Mesenchymal stem cell (in vitro differentiated cells and primary cell): ENCODE data around the gene ZNF688.

Source experiments
- DNase-seq: peaks from one replicate; pipeline ENCODE4 v3.0.0-alpha.2; 2013
- H2AFZ ChIP-seq: one replicate; pipeline ENCODE4 v1.6.1; 2013; ENCODE audit warnings: low read depth, mild to moderate bottlenecking, control low read depth, inconsistent platforms, low read length, moderate library complexity
- H2AK5ac ChIP-seq: 2 replicates; pipeline ENCODE4 v1.6.1; 2013; ENCODE audit warnings: low read length, moderate library complexity, mild to moderate bottlenecking, inconsistent platforms; ENCODE audit not compliant: severe bottlenecking
- H2BK120ac ChIP-seq: one replicate; pipeline ENCODE4 v1.6.1; 2013; ENCODE audit warnings: low read depth, mild to moderate bottlenecking, inconsistent platforms, low read length, moderate library complexity
- H2BK12ac ChIP-seq, 2 experiments: one replicate each; pipeline ENCODE4 v1.6.1; 2013; ENCODE audit warnings: inconsistent platforms in 2 of 2, low read length in 2 of 2, mild to moderate bottlenecking in 2 of 2, moderate library complexity in 2 of 2, control low read depth in 1 of 2
- H2BK15ac ChIP-seq: one replicate; pipeline ENCODE4 v1.6.1; 2013; ENCODE audit warnings: mild to moderate bottlenecking, low read depth, inconsistent platforms; ENCODE audit not compliant: poor library complexity, severe bottlenecking
- H2BK5ac ChIP-seq: 2 replicates; pipeline ENCODE4 v1.6.1; 2013; ENCODE audit warnings: low read depth, mild to moderate bottlenecking, low read length, control low read depth, inconsistent platforms; ENCODE audit not compliant: poor library complexity, severe bottlenecking
- H3K14ac ChIP-seq, 2 experiments: one replicate each; pipeline ENCODE4 v1.6.1; 2013; ENCODE audit warnings: inconsistent platforms in 2 of 2, low read length in 2 of 2, control low read depth in 1 of 2, mild to moderate bottlenecking in 1 of 2, moderate library complexity in 1 of 2
- H3K18ac ChIP-seq, 2 experiments: one replicate each; pipeline ENCODE4 v1.6.1; 2013; ENCODE audit warnings: inconsistent platforms in 2 of 2, low read length in 2 of 2, control low read depth in 1 of 2, low read depth in 1 of 2, mild to moderate bottlenecking in 1 of 2
- H3K23ac ChIP-seq, 2 experiments: one replicate each; pipeline ENCODE4 v1.6.1; 2013; ENCODE audit warnings: inconsistent platforms in 2 of 2, low read length in 2 of 2, mild to moderate bottlenecking in 2 of 2, moderate library complexity in 2 of 2, control low read depth in 1 of 2
- H3K27ac ChIP-seq: 2 replicates; pipeline ENCODE4 v1.5.1; 2013; ENCODE audit warnings: mild to moderate bottlenecking, moderate library complexity, low read length, control low read depth, inconsistent platforms; ENCODE audit not compliant: poor library complexity, severe bottlenecking
- H3K27me3 ChIP-seq, 2 experiments: 2 replicates each; pipeline versions ENCODE4 v1.6.1 to v1.7.0; 2013; ENCODE audit warnings: low read length in 2 of 2, mild to moderate bottlenecking in 2 of 2, moderate library complexity in 2 of 2, control low read depth in 1 of 2, inconsistent platforms in 1 of 2; ENCODE audit not compliant: control insufficient read depth in 1 of 2, insufficient read depth in 1 of 2
- H3K36me3 ChIP-seq, 2 experiments: 2 replicates each; pipeline versions ENCODE4 v1.6.1 to v1.7.0; 2013; ENCODE audit warnings: low read length in 2 of 2, control low read depth in 1 of 2, inconsistent platforms in 1 of 2, low read depth in 1 of 2, mild to moderate bottlenecking in 1 of 2; ENCODE audit not compliant: insufficient read depth in 2 of 2, control insufficient read depth in 1 of 2
- H3K4ac ChIP-seq, 2 experiments: one replicate each; pipeline ENCODE4 v1.6.1; 2013; ENCODE audit warnings: inconsistent platforms in 2 of 2, low read length in 2 of 2, mild to moderate bottlenecking in 2 of 2, moderate library complexity in 2 of 2, control low read depth in 1 of 2, low read depth in 1 of 2
- H3K4me1 ChIP-seq: 2 replicates; pipeline ENCODE4 v1.6.1; 2013; ENCODE audit warnings: low read depth, low read length, control low read depth; ENCODE audit not compliant: control insufficient read depth, insufficient read depth
- H3K4me2 ChIP-seq: 2 replicates; pipeline ENCODE4 v1.6.1; 2013; ENCODE audit warnings: low read length, mild to moderate bottlenecking, inconsistent platforms; ENCODE audit not compliant: poor library complexity, severe bottlenecking
- H3K4me3 ChIP-seq, 2 experiments: 2 replicates each; pipeline versions ENCODE4 v1.5.1 to v1.7.0; 2013; ENCODE audit warnings: low read length in 2 of 2, mild to moderate bottlenecking in 2 of 2, control low read depth in 1 of 2, low read depth in 1 of 2; ENCODE audit not compliant: insufficient read depth in 1 of 2
- H3K79me1 ChIP-seq: replicated peaks from 2 replicates; pipeline ENCODE4 v1.6.1; 2013; ENCODE audit warnings: mild to moderate bottlenecking, control low read depth, low read length, inconsistent platforms; ENCODE audit not compliant: poor library complexity, severe bottlenecking
- H3K9ac ChIP-seq: 2 replicates; pipeline ENCODE4 v1.7.0; 2013; ENCODE audit warnings: mild to moderate bottlenecking, low read length, moderate library complexity
- H3K9me3 ChIP-seq: 2 replicates; pipeline ENCODE4 v1.7.0; 2013; ENCODE audit warnings: mild to moderate bottlenecking, low read length; ENCODE audit not compliant: control insufficient read depth
- H4K8ac ChIP-seq: one replicate; pipeline ENCODE4 v1.6.1; 2013; ENCODE audit warnings: inconsistent platforms, mild to moderate bottlenecking, low read length, moderate library complexity
- H4K91ac ChIP-seq: one replicate; pipeline ENCODE4 v1.6.1; 2013; ENCODE audit warnings: mild to moderate bottlenecking, low read length, inconsistent platforms
- WGBS: methylation state at CpG from one replicate; pipeline ENCODE4 v1.1.7; 2013; ENCODE audit warnings: mixed read lengths; 5-methylcytosine and 5-hydroxymethylcytosine counted together

ZNF688 gene

GRCh38 chr16:30559690-30560089 is 11.8 kb downstream of the ZNF688 start:
- Histone ChIP-seq H3K36me3 (peaks cover 8 to 16% of the 10 kb centered on the region in 2 experiments), H4K8ac (no peak overlapping the region), H3K14ac (no peak overlapping the region), H3K27ac (no peak overlapping the region), H3K23ac (no peak overlapping the region), H3K9ac (no peak overlapping the region), H3K4me2 (no peak overlapping the region), H3K4me1 (peaks cover 9% of the 10 kb centered on the region), H3K9me3 (no peaks in the 10 kb centered on the region), H3K4ac (no peak overlapping the region), H3K27me3 (no peaks in the 10 kb centered on the region), H3K79me1 (peaks cover 10% of the 10 kb centered on the region), H4K91ac (no peak overlapping the region), H2BK12ac (no peak overlapping the region), H2AK5ac (no peak overlapping the region), H3K4me3 (no peak overlapping the region), H2BK15ac (no peak overlapping the region), H2BK5ac (no peak overlapping the region), H2BK120ac (no peak overlapping the region), H3K18ac (no peak overlapping the region), H2AFZ (no peak overlapping the region)
- WGBS, result over 99% methylated on average over 6 of the region's 6 CpGs
- no peak for DNase-seq

- H3K27ac ChIP-seq, result peak overlapping the region; percentile 73
- H2BK12ac ChIP-seq, result no peak overlapping the region
- H3K9ac ChIP-seq, result peak overlapping the region; percentile 75
- 88% methylated on average over 20 of the region's 21 CpGs for whole genome bisulfite sequencing
- peak overlapping the region; percentile 20 for H2AFZ ChIP-seq
- H2BK120ac ChIP-seq, result no peak overlapping the region
- H3K36me3 ChIP-seq, result peaks cover 14 to 21% of the 10 kb centered on the region in 2 experiments
- no peaks in the 10 kb centered on the region for H3K27me3 ChIP-seq
- peaks cover 14% of the 10 kb centered on the region for H3K79me1 ChIP-seq
- H3K4me2 ChIP-seq, result peak overlapping the region; percentile 45
- no peak overlapping the region for H3K14ac ChIP-seq
- no peaks in the 10 kb centered on the region for H3K9me3 ChIP-seq
- H2BK5ac ChIP-seq, result no peak overlapping the region
- peak overlapping the region; percentile 91 for H4K8ac ChIP-seq
- peak overlapping the region; percentile 70 for H4K91ac ChIP-seq
- peaks cover 9% of the 10 kb centered on the region for H3K4me1 ChIP-seq
- peak overlapping the region; percentile 43 for H2AK5ac ChIP-seq
- no peak overlapping the region for H2BK15ac ChIP-seq
- DNase-seq, result no peak
- peak overlapping the region in 1 of 2 experiments; percentile 69 for H3K4me3 ChIP-seq
- no peak overlapping the region for H3K23ac ChIP-seq
- peak overlapping the region; percentile 34 to 42 for H3K4ac ChIP-seq
- peak overlapping the region; percentile 25 to 57 for H3K18ac ChIP-seq
Measured at GRCh38 chr16:30558789-30559377, 12.6 kb downstream of the ZNF688 start.

DNA sequence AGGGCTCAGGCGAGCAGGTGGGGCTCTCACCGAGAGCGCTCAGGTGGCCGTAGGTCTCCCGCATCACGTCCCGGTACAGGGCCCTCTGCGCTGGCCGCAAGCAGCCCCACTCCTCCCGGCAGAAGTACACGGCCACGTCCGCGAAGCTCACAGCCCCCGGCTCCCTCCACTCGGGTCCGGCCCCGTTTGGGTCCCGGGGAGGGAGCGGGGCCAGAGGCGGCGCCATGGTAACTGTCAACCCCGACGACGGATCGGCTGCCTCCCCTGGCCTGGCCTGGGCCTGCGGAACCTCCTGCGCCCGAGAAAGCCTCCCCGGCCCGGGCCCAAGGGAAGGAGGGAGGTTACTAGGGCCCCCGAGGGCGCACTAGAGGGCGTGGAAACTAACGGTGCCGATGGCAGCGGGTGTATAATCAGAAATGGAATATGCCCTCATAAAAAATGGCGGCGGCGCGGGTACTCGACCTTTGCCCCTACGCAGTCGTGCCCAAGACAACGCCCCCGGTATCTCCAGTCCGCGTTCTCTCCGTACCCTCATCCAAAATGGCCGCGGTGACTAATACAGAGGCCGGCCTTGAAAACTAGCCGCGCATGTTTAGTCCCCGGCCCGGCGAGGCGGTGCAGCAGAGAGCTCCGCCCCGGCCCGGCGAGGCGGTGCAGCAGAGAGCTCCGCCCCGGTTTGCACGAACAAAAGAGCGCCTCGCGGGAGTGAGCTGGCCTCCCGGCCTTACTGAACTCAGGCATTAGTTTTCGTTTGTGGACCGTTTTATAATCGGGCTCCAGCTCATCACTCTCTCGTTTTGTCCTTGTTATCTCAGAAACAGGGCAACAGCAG is 13.3 kb downstream of the ZNF688 start, which contains the start of gene ZNF764:
ZNF764 (minus strand) TSS at position 418 of the 832 bp plus-strand sequence; CDS start at position 226, 192 bp downstream.
- peak within 1 kb of the TSS; percentile 88 for H2AFZ ChIP-seq
- peak within 1 kb of the TSS in 1 of 2 experiments; percentile 45 for H2BK12ac ChIP-seq
- peak within 1 kb of the TSS; percentile 90 for H2BK15ac ChIP-seq
- H3K9me3 ChIP-seq, result no peaks in the 10 kb centered on the region
- H3K27ac ChIP-seq, result peak within 1 kb of the TSS; percentile 73
- peak within 1 kb of the TSS; percentile 43 for H2AK5ac ChIP-seq
- peak within 1 kb of the TSS; percentile 79 for H3K4me2 ChIP-seq
- H3K79me1 ChIP-seq, result peaks cover 18% of the 10 kb centered on the region
- no peak within 1 kb of the TSS for H2BK5ac ChIP-seq
- peak within 1 kb of the TSS; percentile 84 to 91 for H3K23ac ChIP-seq
- H3K4ac ChIP-seq, result peak within 1 kb of the TSS; percentile 72 to 96
- H3K14ac ChIP-seq, result peak within 1 kb of the TSS in 1 of 2 experiments; percentile 94
- DNase-seq, result peak; percentile 98
- H4K91ac ChIP-seq, result peak within 1 kb of the TSS; percentile 85
- H3K9ac ChIP-seq, result peak within 1 kb of the TSS; percentile 95
- H3K4me3 ChIP-seq, result peak within 1 kb of the TSS; percentile 85 to 90
- peak within 1 kb of the TSS; percentile 45 for H2BK120ac ChIP-seq
- H3K4me1 ChIP-seq, result peaks cover 9% of the 10 kb centered on the region
- under 1% methylated on average over 74 of the region's 74 CpGs for WGBS
- peaks cover 20 to 24% of the 10 kb centered on the region in 2 experiments for H3K36me3 ChIP-seq
- peak within 1 kb of the TSS; percentile 91 for H4K8ac ChIP-seq
- H3K27me3 ChIP-seq, result no peaks in the 10 kb centered on the region
- peak within 1 kb of the TSS; percentile 93 to 97 for H3K18ac ChIP-seq

GRCh38 chr16:30557707-30557956 is 13.9 kb downstream of the ZNF688 start:
- H3K27ac ChIP-seq, result no peak overlapping the region
- peaks cover 9% of the 10 kb centered on the region for H3K4me1 ChIP-seq
- peak overlapping the region; percentile 90 for H2BK15ac ChIP-seq
- peak overlapping the region in 1 of 2 experiments; percentile 94 for H3K14ac ChIP-seq
- peak overlapping the region; percentile 79 for H3K4me2 ChIP-seq
- H2BK120ac ChIP-seq, result no peak overlapping the region
- H3K23ac ChIP-seq, result peak overlapping the region in 1 of 2 experiments; percentile 84
- WGBS, result 3% methylated on average over 17 of the region's 17 CpGs
- H2AK5ac ChIP-seq, result no peak overlapping the region
- H3K79me1 ChIP-seq, result peaks cover 23% of the 10 kb centered on the region
- DNase-seq, result peak; percentile 45
- peak overlapping the region; percentile 88 for H2AFZ ChIP-seq
- H2BK12ac ChIP-seq, result no peak overlapping the region
- peak overlapping the region; percentile 85 to 90 for H3K4me3 ChIP-seq
- H3K36me3 ChIP-seq, result peaks cover 26 to 30% of the 10 kb centered on the region in 2 experiments
- peak overlapping the region; percentile 85 for H4K91ac ChIP-seq
- peak overlapping the region; percentile 93 to 97 for H3K18ac ChIP-seq
- H3K4ac ChIP-seq, result peak overlapping the region; percentile 72 to 96
- H3K27me3 ChIP-seq, result no peaks in the 10 kb centered on the region
- peak overlapping the region; percentile 95 for H3K9ac ChIP-seq
- H4K8ac ChIP-seq, result peak overlapping the region; percentile 90
- no peak overlapping the region for H2BK5ac ChIP-seq
- H3K9me3 ChIP-seq, result no peaks in the 10 kb centered on the region
